B cell (primary cell): ENCODE data around the gene CDK5RAP1. TPM values are rescaled to one million over a fixed set of nuclear protein-coding genes. Genes with fewer than 3 reads are reported as not detected.

ENCODE experiments used
- ATAC-seq: fragments of 200-7000 bp; cut with Tn5 transposase; one replicate; pipeline ENCODE4 v1.10.0; 2021; ENCODE audit warnings: low read depth, mild to moderate bottlenecking, moderate number of reproducible peaks, moderate library complexity
- CTCF ChIA-PET: fragments of 350-600 bp; sonication (Branson Sonifier 250); formaldehyde crosslinking; loops from one replicate; lab custom pipeline; 2021; ENCODE audit warnings: antibody characterized with exemption, inconsistent platforms; lab: Charles Lee
- POLR2A ChIA-PET: fragments of 350-600 bp; sonication (Branson Sonifier 250); formaldehyde crosslinking; loops from one replicate; lab custom pipeline; 2021; ENCODE audit warnings: antibody characterized with exemption; lab: Charles Lee
- DNase-seq: peaks from one replicate; pipeline ENCODE4 v3.0.0; 2013
- H2AFZ ChIP-seq: 2 replicates; pipeline ENCODE4 v1.6.1; 2012; ENCODE audit warnings: mild to moderate bottlenecking, low read depth, low read length; ENCODE audit not compliant: insufficient read depth, poor library complexity, severe bottlenecking
- H3K27ac ChIP-seq, 2 donors: 1 replicate in 1 of 2; 2 replicates in 1 of 2; pipeline ENCODE4 v1.5.1; 2012 to 2013; ENCODE audit warnings: low read length in 2 of 2, mild to moderate bottlenecking in 2 of 2, moderate library complexity in 1 of 2
- H3K27me3 ChIP-seq, 4 experiments: fragments of 200-600 bp in 1 of 4; sonication (generic) in 1 of 4; replicated peaks in 1 of 4; 1 replicate in 2 of 4; 2 replicates in 2 of 4; pipeline versions ENCODE4 v1.6.1 to v1.7.0; 2013 to 2016; ENCODE audit warnings: low read length in 3 of 4, mild to moderate bottlenecking in 2 of 4, mixed read lengths in 1 of 4, moderate library complexity in 1 of 4; ENCODE audit not compliant: insufficient read depth in 4 of 4, control insufficient read depth in 3 of 4; ENCODE audit errors: control extremely low read depth in 1 of 4
- H3K36me3 ChIP-seq, 2 experiments: replicated peaks in 1 of 2; 1 replicate in 1 of 2; 2 replicates in 1 of 2; pipeline versions ENCODE4 v1.6.1 to v1.7.1; 2013; ENCODE audit warnings: low read length in 1 of 2; ENCODE audit not compliant: insufficient read depth in 2 of 2, control insufficient read depth in 1 of 2; ENCODE audit errors: control extremely low read depth in 1 of 2, extremely low read depth in 1 of 2
- H3K4me1 ChIP-seq, 2 donors: fragments of 200-600 bp in 1 of 2; sonication (generic) in 1 of 2; 1 replicate in 1 of 2; 2 replicates in 1 of 2; pipeline versions ENCODE4 v1.5.1 to v1.6.1; 2013 to 2017; ENCODE audit warnings: low read length in 2 of 2; ENCODE audit not compliant: control insufficient read depth in 2 of 2, insufficient read depth in 2 of 2
- H3K4me2 ChIP-seq: replicated peaks from 2 replicates; pipeline ENCODE3; 2012; ENCODE audit warnings: mild to moderate bottlenecking, low read depth, low read length; ENCODE audit not compliant: poor library complexity, severe bottlenecking
- H3K4me3 ChIP-seq, 5 experiments: fragments of 200-600 bp in 1 of 5; sonication (generic) in 1 of 5; 1 replicate in 3 of 5; 2 replicates in 2 of 5; pipeline versions ENCODE4 v1.5.1 to v1.7.0; 2011 to 2016; ENCODE audit warnings: low read length in 4 of 5, mild to moderate bottlenecking in 4 of 5, low read depth in 2 of 5, control low read depth in 1 of 5, moderate library complexity in 1 of 5; ENCODE audit not compliant: insufficient read depth in 1 of 5; ENCODE audit errors: control extremely low read depth in 1 of 5, extremely low read depth in 1 of 5
- H3K79me2 ChIP-seq: fragments of 200-600 bp; sonication (generic); one replicate; pipeline ENCODE4 v1.6.0; 2016; ENCODE audit warnings: low read length; ENCODE audit not compliant: control insufficient read depth, insufficient read depth
- H3K9ac ChIP-seq: fragments of 200-600 bp; sonication (generic); 2 replicates; pipeline ENCODE4 v1.6.1; 2017; ENCODE audit warnings: mild to moderate bottlenecking, low read length, moderate library complexity
- H3K9me3 ChIP-seq, 3 donors: one replicate each; pipeline versions ENCODE4 v1.6.1 to v1.7.1; 2013; ENCODE audit warnings: low read length in 2 of 3; ENCODE audit not compliant: control insufficient read depth in 2 of 3, insufficient read depth in 1 of 3; ENCODE audit errors: control extremely low read depth in 1 of 3
- H4K20me1 ChIP-seq: 2 replicates; pipeline ENCODE4 v1.6.0; 2012; ENCODE audit warnings: mild to moderate bottlenecking, low read length; ENCODE audit not compliant: insufficient read depth, control insufficient read depth, poor library complexity, severe bottlenecking
- H3K27ac Mint-ChIP-seq: one replicate; pipeline ENCODE4 v1.8.0; 2021; ENCODE audit warnings: mixed read lengths
- H3K27me3 Mint-ChIP-seq: one replicate; pipeline ENCODE4 v1.8.0; 2021; ENCODE audit warnings: mixed read lengths
- H3K4me1 Mint-ChIP-seq: one replicate; pipeline ENCODE4 v1.8.0; 2021; ENCODE audit warnings: mixed read lengths
- H3K4me3 Mint-ChIP-seq: one replicate; pipeline ENCODE4 v1.8.0; 2021; ENCODE audit warnings: mixed read lengths
- H3K9me3 Mint-ChIP-seq: one replicate; pipeline ENCODE4 v1.8.0; 2022; ENCODE audit warnings: mixed read lengths; ENCODE audit not compliant: insufficient read depth
- CTCF ChIP-seq: fragments of 200-600 bp; IDR thresholded peaks from one replicate; pipeline ENCODE4 v1.8.0; 2022; ENCODE audit warnings: antibody characterized with exemption, mild to moderate bottlenecking
- EZH2 ChIP-seq: IDR thresholded peaks from 2 replicates; pipeline ENCODE4 v1.6.1; 2012; ENCODE audit warnings: borderline replicate concordance, low read depth, mild to moderate bottlenecking, moderate library complexity, low read length; ENCODE audit not compliant: insufficient read depth, poor library complexity, severe bottlenecking
- WGBS: methylation state at CpG from one replicate; pipeline ENCODE4 v1.1.5; 2013; ENCODE audit warnings: missing lambda C conversion rate; ENCODE audit not compliant: insufficient coverage; 5-methylcytosine and 5-hydroxymethylcytosine counted together
- intact Hi-C: fragments of 100-400 bp; cut with micrococcal nuclease; formaldehyde crosslinking; loops from one replicate; pipeline ENCODE4 v1.10.0; 2022
- polyA plus RNA-seq: library from polyadenylated mRNA; depleted of rRNA; stranded (reverse); fragments of >200 nt; gene quantifications from 2 replicates; pipeline ENCODE4 v1.2.3, GENCODE V29; 2012
- total RNA-seq, 2 donors: library from RNA; stranded (reverse); fragments of 120-200 nt in 1 of 2; gene quantifications; 1 replicate in 1 of 2; 2 replicates in 1 of 2; pipeline versions ENCODE4 v1.2.3 to v1.2.4, GENCODE V29; 2013 to 2022

CDK5RAP1 gene
- total and polyA plus RNA-seq, 2 donors (not counting 1 experiment from before 2014, with no cell fraction given) = 50.4 to 60.5 TPM

GRCh38 chr20:33407251-33407650 is 5.9 kb upstream of the CDK5RAP1 start:
- Histone ChIP-seq H3K4me3 (peak overlapping the region in 1 of 5 experiments; percentile 14), H3K4me1 (peaks cover 29 to 49% of the 10 kb centered on the region in 2 donors), H3K36me3 (no peaks in the 10 kb centered on the region), H3K9ac (no peak overlapping the region), H4K20me1 (no peaks in the 10 kb centered on the region), H3K27me3 (no peaks in the 10 kb centered on the region), H3K79me2 (peaks cover 7% of the 10 kb centered on the region), H3K4me2 (peak overlapping the region; percentile 78), H3K9me3 (no peaks in the 10 kb centered on the region), H3K27ac (peak overlapping the region in 1 of 2 donors; percentile 75), H2AFZ (no peak overlapping the region)
- ChIA-PET POLR2A (no interaction called here), CTCF (interaction anchor here (0.6 to 3.3 kb wide), 3 partner anchors 13 to 261 kb away, joined by 3 to 20 read pairs (median 7); partner anchors contain the start of gene SNTA1)
- Mint-ChIP-seq H3K27me3 (no peaks in the 10 kb centered on the region), H3K4me3 (peak overlapping the region; percentile 75), H3K4me1 (peaks cover 49% of the 10 kb centered on the region), H3K9me3 (no peaks in the 10 kb centered on the region), H3K27ac (peak overlapping the region; percentile 96)
- ATAC-seq = no peak
- DNase-seq = no peak
- intact Hi-C loops = loop anchor here (5.0 kb wide), 1 partner anchor 370 kb away; no protein-coding TSS in a partner anchor
- 43% methylated on average over 1 of the region's 1 CpG for WGBS
- TF ChIP-seq CTCF = no peak
- no peak for TF ChIP-seq EZH2

- Histone ChIP-seq H2AFZ (no peak overlapping the region), H4K20me1 (peaks cover 15% of the 10 kb centered on the region), H3K36me3 (no peaks in the 10 kb centered on the region), H3K27ac (no peak overlapping the region), H3K27me3 (no peaks in the 10 kb centered on the region), H3K4me1 (peaks cover 44 to 62% of the 10 kb centered on the region in 2 donors), H3K4me3 (no peak overlapping the region), H3K4me2 (no peak overlapping the region), H3K9ac (no peak overlapping the region), H3K79me2 (peaks cover 37% of the 10 kb centered on the region), H3K9me3 (no peaks in the 10 kb centered on the region)
- ATAC-seq (no peak), DNase-seq (no peak)
- CTCF ChIA-PET = interaction anchor here (0.6 to 6.4 kb wide), 2 partner anchors 202 to 263 kb away, joined by 3 to 36 read pairs; partner anchors contain the start of gene ACTL10
- no peak for TF ChIP-seq EZH2
- Mint-ChIP-seq H3K27ac (no peak overlapping the region), H3K4me3 (peak overlapping the region; percentile 38), H3K27me3 (no peaks in the 10 kb centered on the region), H3K4me1 (peaks cover 57% of the 10 kb centered on the region), H3K9me3 (no peaks in the 10 kb centered on the region)
- WGBS = no CpG with 5 or more reads among the region's 2 CpGs
- POLR2A ChIA-PET = no interaction called here
- intact Hi-C loops = no loop called here
These were observed 3.0 kb upstream of the CDK5RAP1 start for GRCh38 chr20:33404281-33404680.
